Left renal pelvis (tissue), 4 donors: ENCODE data around the gene CYP27B1. TPM values are rescaled to one million over a fixed set of nuclear protein-coding genes. Genes with fewer than 3 reads are reported as not detected.

Experiments
- DNase-seq, 4 donors: peaks; one replicate each; pipeline ENCODE4 v3.0.0-alpha.2; 2013; ENCODE audit warnings: low read depth in 4 of 4, low spot score in 3 of 4
- polyA plus RNA-seq, 4 donors: library from polyadenylated mRNA; unstranded; fragments of 120-200 nt; gene quantifications; one replicate each; pipeline ENCODE4 v1.2.1, GENCODE V29; 2013; ENCODE audit not compliant: insufficient read length in 4 of 4

Gene CYP27B1, protein sequence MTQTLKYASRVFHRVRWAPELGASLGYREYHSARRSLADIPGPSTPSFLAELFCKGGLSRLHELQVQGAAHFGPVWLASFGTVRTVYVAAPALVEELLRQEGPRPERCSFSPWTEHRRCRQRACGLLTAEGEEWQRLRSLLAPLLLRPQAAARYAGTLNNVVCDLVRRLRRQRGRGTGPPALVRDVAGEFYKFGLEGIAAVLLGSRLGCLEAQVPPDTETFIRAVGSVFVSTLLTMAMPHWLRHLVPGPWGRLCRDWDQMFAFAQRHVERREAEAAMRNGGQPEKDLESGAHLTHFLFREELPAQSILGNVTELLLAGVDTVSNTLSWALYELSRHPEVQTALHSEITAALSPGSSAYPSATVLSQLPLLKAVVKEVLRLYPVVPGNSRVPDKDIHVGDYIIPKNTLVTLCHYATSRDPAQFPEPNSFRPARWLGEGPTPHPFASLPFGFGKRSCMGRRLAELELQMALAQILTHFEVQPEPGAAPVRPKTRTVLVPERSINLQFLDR
- polyA plus RNA-seq: 1 to 10 TPM in 2 of 4 donors, under 1 TPM in 2; 0.72 to 2.2 (median 0.96) TPM

DNA sequence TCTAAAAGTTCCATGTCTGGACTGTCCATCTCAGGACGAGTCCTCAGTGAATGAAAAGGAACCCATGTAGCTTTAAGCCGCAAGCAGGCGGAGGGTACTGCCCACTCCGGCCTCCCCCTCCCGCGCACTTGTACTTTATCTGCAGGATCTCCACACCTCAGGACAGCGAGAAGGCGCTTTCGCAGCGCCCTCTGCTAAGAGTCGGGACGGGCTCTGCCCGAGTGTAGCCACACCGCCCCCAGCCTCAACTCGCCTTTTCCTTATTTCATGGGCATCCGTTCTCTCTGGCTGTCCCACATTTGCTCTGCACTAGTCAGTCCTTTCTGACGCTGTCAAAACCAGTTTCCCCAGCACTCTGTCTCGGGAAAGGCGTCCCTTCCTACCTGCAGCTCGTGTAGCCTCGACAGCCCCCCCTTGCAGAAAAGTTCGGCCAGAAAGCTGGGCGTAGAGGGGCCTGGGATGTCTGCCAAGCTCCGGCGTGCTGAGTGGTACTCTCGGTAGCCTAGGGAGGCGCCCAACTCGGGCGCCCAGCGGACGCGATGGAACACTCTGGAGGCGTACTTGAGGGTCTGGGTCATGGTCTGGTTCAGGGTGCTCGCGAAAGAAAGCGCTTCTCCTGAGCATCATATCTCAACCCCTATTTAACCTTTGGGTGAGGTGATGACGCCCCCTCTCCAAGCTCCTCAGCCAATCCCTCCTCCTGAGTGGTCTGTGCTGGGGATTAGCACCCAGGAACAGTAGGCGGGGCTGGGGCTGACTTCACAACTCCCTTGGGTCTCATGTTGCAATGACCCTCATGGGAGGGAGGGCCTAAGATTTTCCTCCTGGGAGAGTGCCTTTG is at the start of gene CYP27B1:
Gene CYP27B1 (minus strand): TSS at position 615 of the 841 bp plus-strand sequence. CDS start 37 bp downstream, at position 578.
- DNase-seq: no peak

- no peak for DNase-seq
Observed at GRCh38 chr12:57816001-57816854, 49.4 kb upstream of the CYP27B1 start.

GRCh38 chr12:57815177-57816000 is 48.5 kb upstream of the CYP27B1 start:
- DNase-seq: no peak

- no peak for DNase-seq
Observed at GRCh38 chr12:57813971-57814772, 47.3 kb upstream of the CYP27B1 start.

GRCh38 chr12:57813111-57813970 is 46.5 kb upstream of the CYP27B1 start:
- no peak for DNase-seq

GRCh38 chr12:57811028-57811755 is 44.3 kb upstream of the CYP27B1 start:
- DNase-seq: no peak

- DNase-seq: no peak
Observed at GRCh38 chr12:57810450-57810849, 43.6 kb upstream of the CYP27B1 start.

GRCh38 chr12:57809425-57809824 is 42.5 kb upstream of the CYP27B1 start:
- DNase-seq: no peak

GRCh38 chr12:57808351-57808750 is 41.5 kb upstream of the CYP27B1 start:
- DNase-seq: no peak

- no peak for DNase-seq
Observed at GRCh38 chr12:57807285-57807684, 40.4 kb upstream of the CYP27B1 start.

DNA sequence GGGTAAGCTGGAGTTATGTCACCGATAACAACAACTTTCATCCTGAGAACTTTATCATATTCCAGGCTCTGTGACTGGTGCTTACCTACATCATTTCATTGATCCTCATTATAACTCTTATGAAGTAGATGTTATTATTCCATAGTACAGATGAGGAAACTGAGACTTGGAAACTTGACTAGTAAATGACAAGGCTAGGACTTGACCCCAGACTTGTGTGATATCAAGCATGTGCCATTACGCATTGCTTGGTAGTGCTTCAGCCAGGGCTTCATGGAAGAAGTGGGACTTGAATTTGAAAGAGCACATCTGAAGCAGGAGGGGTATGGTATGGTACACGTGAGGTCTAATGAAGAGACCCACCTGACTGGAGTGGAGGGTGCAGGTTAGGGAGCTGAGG is 39.8 kb upstream of the CYP27B1 start:
- DNase-seq: no peak

GRCh38 chr12:57803319-57803893 is 36.5 kb upstream of the CYP27B1 start:
- DNase-seq: no peak

- DNase-seq: no peak
Observed at GRCh38 chr12:57802607-57803006, 35.7 kb upstream of the CYP27B1 start.

DNA sequence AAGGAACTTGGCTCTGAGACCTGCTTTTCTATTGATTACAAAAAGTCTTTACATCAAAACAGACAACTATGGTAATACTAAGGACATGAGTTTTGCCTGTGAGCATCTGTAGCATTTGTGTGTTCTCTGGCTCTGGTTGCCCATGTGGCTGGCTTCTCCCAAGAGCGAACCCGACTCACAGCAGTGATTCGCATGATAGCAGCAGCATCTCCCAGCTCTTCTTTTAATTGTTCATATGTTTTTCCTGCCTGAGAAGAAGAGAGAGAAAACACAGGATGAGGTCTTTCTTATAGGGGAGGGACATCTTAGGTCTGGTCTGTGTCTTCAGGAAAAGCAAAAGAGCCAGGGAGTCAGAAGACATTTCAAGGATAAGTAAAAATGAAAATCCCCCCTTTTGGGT is 34.1 kb upstream of the CYP27B1 start:
- DNase-seq: no peak

GRCh38 chr12:57797933-57798332 is 31.1 kb upstream of the CYP27B1 start:
- DNase-seq: no peak

DNA sequence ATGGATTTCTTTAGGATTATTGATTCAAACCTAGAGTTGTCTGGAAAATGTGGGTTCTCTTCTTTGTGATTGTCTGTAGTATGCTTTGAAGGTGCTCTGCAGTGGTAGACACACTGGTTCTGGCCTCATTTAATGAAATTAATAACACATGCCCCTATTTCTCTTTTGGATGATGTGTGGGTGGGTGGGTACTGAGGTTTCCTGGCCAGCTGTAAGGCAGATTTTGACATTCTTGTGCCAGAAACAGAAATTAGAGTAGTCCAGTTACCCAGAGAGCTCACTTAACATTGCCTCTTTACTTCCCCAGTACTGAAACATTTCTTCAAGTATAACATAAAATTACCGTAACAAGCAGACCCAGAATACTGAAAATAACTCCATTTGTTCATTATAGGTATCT is 30.1 kb upstream of the CYP27B1 start:
- no peak for DNase-seq

DNA sequence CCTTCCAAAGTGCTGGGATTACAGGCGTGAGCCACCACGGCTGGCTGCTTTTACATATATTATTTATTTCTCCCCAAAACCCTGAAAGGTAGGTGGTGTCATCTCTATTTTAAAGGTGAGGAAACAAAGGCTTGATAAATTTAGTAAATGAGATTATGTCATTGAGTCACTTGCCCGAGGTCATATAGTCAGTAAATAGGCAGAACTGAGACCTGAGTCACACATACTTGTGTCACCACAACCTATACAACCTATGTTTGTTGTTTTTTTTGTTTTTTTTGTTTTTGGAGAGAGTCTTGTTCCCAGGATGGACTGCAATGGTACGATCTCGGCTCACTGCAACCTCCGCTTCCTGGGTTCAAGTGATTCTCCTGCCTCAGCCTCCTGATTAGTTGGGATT is 28.5 kb upstream of the CYP27B1 start:
- DNase-seq: no peak
